GM12878 (cell line): Measurements from ENCODE around the gene SPOCD1. TPM values are rescaled to one million over a fixed set of nuclear protein-coding genes. Genes with fewer than 3 reads are reported as not detected.
A peak's percentile ranks its signal among the peaks of the same experiment; 100 is the strongest.

Experiments
- ATAC-seq: fragments of 200-7000 bp; cut with Tn5 transposase; 3 replicates; pipeline ENCODE4 v1.9.1; 2020; ENCODE audit warnings: mild to moderate bottlenecking, moderate library complexity
- BruUV-seq: library from RNA; stranded (reverse); fragments of 400-500 nt; replicated peaks from 2 replicates; lab custom pipeline; 2021; lab: Mats Ljungman, UMichigan
- CTCF ChIA-PET: fragments of 300-600 bp; sonication (Branson Sonifier 250); formaldehyde crosslinking; extraction: SDS; loops from one replicate; lab custom pipeline; 2021; ENCODE audit warnings: inconsistent platforms; lab: Yijun Ruan, JAX
- POLR2A ChIA-PET: fragments of 350-600 bp; formaldehyde crosslinking; extraction: SDS; loops from one replicate; lab custom pipeline; 2021; ENCODE audit warnings: inconsistent platforms; lab: Charles Lee
- RAD21 ChIA-PET: fragments of 300-600 bp; sonication (Branson Sonifier 250); formaldehyde crosslinking; loops from one replicate; lab custom pipeline; 2023; ENCODE audit warnings: antibody characterized with exemption; ENCODE audit not compliant: unreplicated experiment; lab: Charles Lee
- SMC1A ChIA-PET: fragments of 300-600 bp; sonication (Branson Sonifier 250); formaldehyde crosslinking; loops from one replicate; lab custom pipeline; 2023; ENCODE audit not compliant: unreplicated experiment, uncharacterized antibody; lab: Charles Lee
- DNase-seq: peaks from one replicate; pipeline ENCODE4 v3.0.0-alpha.2; 2011; ENCODE audit warnings: low read depth, low spot score
- FAIRE-seq: peaks from 3 replicates; lab custom pipeline; 2011; peaks lifted over from hg19 to GRCh38; lab: Jason Lieb, UNC
- H2AFZ ChIP-seq: 2 replicates; pipeline ENCODE4 v1.6.0; 2011; ENCODE audit warnings: low read depth, low read length, control low read depth; ENCODE audit not compliant: control insufficient read depth
- H3K27ac ChIP-seq: 2 replicates; pipeline ENCODE4 v1.5.1; 2011; ENCODE audit warnings: control low read depth; ENCODE audit not compliant: control insufficient read depth, insufficient read depth
- H3K27me3 ChIP-seq, 2 experiments: replicated peaks in 1 of 2; 2 replicates each; pipeline versions ENCODE4 v1.6.0 to v1.6.1; 2011; ENCODE audit warnings: low read length in 1 of 2; ENCODE audit not compliant: control insufficient read depth in 2 of 2, insufficient read depth in 2 of 2
- H3K36me3 ChIP-seq, 2 experiments: 2 replicates each; pipeline ENCODE4 v1.5.1; 2011; ENCODE audit warnings: low read length in 1 of 2; ENCODE audit not compliant: control insufficient read depth in 2 of 2, insufficient read depth in 2 of 2
- H3K4me1 ChIP-seq: 2 replicates; pipeline ENCODE4 v1.6.1; 2011; ENCODE audit warnings: mild to moderate bottlenecking, low read length, moderate library complexity, mixed read lengths; ENCODE audit not compliant: control insufficient read depth, insufficient read depth
- H3K4me2 ChIP-seq: 2 replicates; pipeline ENCODE4 v1.6.0; 2011; ENCODE audit warnings: control low read depth; ENCODE audit not compliant: control insufficient read depth, insufficient read depth
- H3K4me3 ChIP-seq: fragments of 200-600 bp; sonication (generic); 2 replicates; pipeline ENCODE4 v1.5.1; 2016
- H3K79me2 ChIP-seq: 2 replicates; pipeline ENCODE4 v1.6.0; 2011; ENCODE audit warnings: low read length; ENCODE audit not compliant: control insufficient read depth, insufficient read depth
- H3K9ac ChIP-seq: 2 replicates; pipeline ENCODE4 v1.8.0; 2011; ENCODE audit warnings: low read length, control low read depth, mixed read lengths; ENCODE audit not compliant: control insufficient read depth, insufficient read depth
- H3K9me3 ChIP-seq: replicated peaks from 3 replicates; pipeline ENCODE4 v1.5.1; 2011; ENCODE audit warnings: mild to moderate bottlenecking, low read length; ENCODE audit not compliant: control insufficient read depth, insufficient read depth
- H4K20me1 ChIP-seq: 2 replicates; pipeline ENCODE4 v1.6.0; 2011; ENCODE audit not compliant: control insufficient read depth, insufficient read depth
- CHD1 ChIP-seq: IDR thresholded peaks from 2 replicates; pipeline ENCODE4 v1.6.1; 2012; ENCODE audit warnings: low read depth, low read length, improper control_type of control experiment
- CTCF ChIP-seq, 3 experiments: IDR thresholded peaks in 2 of 3; conservative IDR thresholded peaks in 1 of 3; 2 replicates each; pipeline ENCODE4 v1.5.1; 2011; ENCODE audit warnings: low read depth in 3 of 3, low read length in 3 of 3, mild to moderate bottlenecking in 3 of 3, control low read depth in 2 of 3, moderate library complexity in 2 of 3, inconsistent platforms in 1 of 3, mixed read lengths in 1 of 3; ENCODE audit not compliant: control insufficient read depth in 2 of 3, insufficient read depth in 1 of 3; ENCODE audit errors: extremely low read depth in 1 of 3
- EED ChIP-seq: sonication (generic); IDR thresholded peaks from 2 replicates; pipeline ENCODE4 v1.6.1; 2016; ENCODE audit warnings: antibody characterized with exemption, low read depth
- IRF3 ChIP-seq: fragments of 450-650 bp; IDR thresholded peaks from 2 replicates; pipeline ENCODE4 v1.6.1; 2014; ENCODE audit warnings: mild to moderate bottlenecking
- NR2C1 ChIP-seq: fragments of 450-650 bp; IDR thresholded peaks from 2 replicates; pipeline ENCODE4 v1.6.1; 2017; ENCODE audit warnings: antibody characterized with exemption, mild to moderate bottlenecking, moderate library complexity
- RAD21 ChIP-seq: IDR thresholded peaks from 2 replicates; pipeline ENCODE4 v1.6.1; 2011; ENCODE audit warnings: mild to moderate bottlenecking, low read depth, low read length, moderate library complexity; ENCODE audit not compliant: insufficient read depth
- RELA ChIP-seq: fragments of 450-650 bp; IDR thresholded peaks from 2 replicates; pipeline ENCODE4 v1.8.0; 2014; ENCODE audit warnings: borderline replicate concordance; ENCODE audit not compliant: partially characterized antibody
- STAT3 ChIP-seq: IDR thresholded peaks from 2 replicates; pipeline ENCODE4 v1.6.1; 2011; ENCODE audit warnings: low read depth, low read length, improper control_type of control experiment
- TCF3 ChIP-seq: IDR thresholded peaks from 2 replicates; pipeline ENCODE4 v1.6.1; 2012; ENCODE audit warnings: low read depth, mild to moderate bottlenecking, low read length, borderline replicate concordance; ENCODE audit not compliant: insufficient read depth
- WGBS: methylation state at CpG from one replicate; pipeline ENCODE4 v1.1.6; 2016; ENCODE audit warnings: low lambda C conversion rate; ENCODE audit not compliant: insufficient replicate concordance, insufficient coverage; ENCODE audit errors: missing lambda C conversion rate; 5-methylcytosine and 5-hydroxymethylcytosine counted together
- in situ Hi-C: fragments of 300-500 bp; cut with MboI; formaldehyde crosslinking; loops from 9 replicates; pipeline ENCODE4 v1.14.3; 2018; ENCODE audit warnings: mixed read lengths
- intact Hi-C: fragments of 100-400 bp; cut with micrococcal nuclease; formaldehyde crosslinking; loops from one replicate; pipeline ENCODE4 v1.14.2; 2022; ENCODE audit not compliant: unreplicated experiment
- polyA plus RNA-seq, 11 experiments: library from polyadenylated mRNA; depleted of rRNA in 4 of 11; unstranded in 6 of 11; stranded (reverse) in 5 of 11; fragments of >200 nt; fragmentation: Nextera tagmentation in 4 of 11; fragmentation: Illumina TruSeq in 1 of 11; extraction: Ambion mirVana in 4 of 11; extraction: Trizol in 1 of 11; gene quantifications; 1 replicate in 1 of 11; 2 replicates in 10 of 11; pipeline versions ENCODE4 v1.2.1 to v1.2.3, GENCODE V29; 2011 to 2016; ENCODE audit warnings: inconsistent platforms in 2 of 11, missing spikeins in 2 of 11, low read depth in 1 of 11
- total RNA-seq, 4 experiments: library from RNA; depleted of rRNA in 3 of 4; stranded (reverse); fragments of >200 nt in 3 of 4; fragmentation: Illumina TruSeq in 1 of 4; extraction: Trizol in 1 of 4; gene quantifications; 2 replicates each; pipeline versions ENCODE4 v1.2.1 to v1.2.3, GENCODE V29; 2013 to 2021

SPOCD1 gene
- total and polyA plus RNA-seq, 10 of the 15 experiments (the other 5 are each of a cell fraction or from before 2014, with no cell fraction given), result 0.02 to 0.65 (median 0.13) TPM; not detected in 4

- Histone ChIP-seq H3K79me2 (no peaks in the 10 kb centered on the region), H4K20me1 (no peaks in the 10 kb centered on the region), H3K4me2 (no peak overlapping the region), H3K27ac (no peak overlapping the region), H3K9ac (no peak overlapping the region), H3K9me3 (no peaks in the 10 kb centered on the region), H3K27me3 (peaks cover 16 to 23% of the 10 kb centered on the region in 2 experiments), H3K36me3 (no peaks in the 10 kb centered on the region), H2AFZ (no peak overlapping the region), H3K4me3 (no peak overlapping the region), H3K4me1 (peaks cover 8% of the 10 kb centered on the region)
- SMC1A ChIA-PET, result interaction anchor here (0.7 to 1.2 kb wide), 2 partner anchors 102 to 199 kb away, joined by 3 read pairs; no protein-coding TSS in a partner anchor
- TF ChIP-seq EED (no peak), STAT3 (no peak), IRF3 (no peak), CHD1 (no peak), CTCF (IDR thresholded peaks at IDR 0.05 in 2 of 3, conservative IDR thresholded peaks at IDR 0.05 in 1 of 3; ENCODE audit: control insufficient read depth in 2 of 3, extremely low read depth in 1 of 3, insufficient read depth in 1 of 3, low read depth in 3 of 3, low read length in 3 of 3) (peak in 1 of 3 experiments; percentile 26; a peak in 2 of 6 replicates), TCF3 (no peak), RELA (no peak), RAD21 (peak; percentile 38; the same call in 1 of the 2 replicates), NR2C1 (no peak)
- RAD21 ChIA-PET, result interaction anchor here (2.1 kb wide), 1 partner anchor 24 kb away, joined by 10 read pairs; no protein-coding TSS in a partner anchor
- intact Hi-C loops, result no loop called here
- CTCF ChIA-PET, result interaction anchor here (0.7 to 3.2 kb wide), 3 partner anchors 19 to 296 kb away, joined by 3 to 11 read pairs (median 4); no protein-coding TSS in a partner anchor
- DNase-seq (no peak), FAIRE-seq (no peak), ATAC-seq (no peak)
- in situ Hi-C loops, result no loop called here
- POLR2A ChIA-PET, result no interaction called here
- no TSS peak for BruUV-seq
- 35% methylated on average over 5 of the region's 5 CpGs for WGBS
Measured at GRCh38 chr1:31765041-31765467, 50.8 kb downstream of the SPOCD1 start.
